B cell (primary cell): ENCODE data around the gene HMX3. TPM values are rescaled to one million over a fixed set of nuclear protein-coding genes. Genes with fewer than 3 reads are reported as not detected.
"Not testable (repeated sequence)": the region's sequence is repeated elsewhere in the genome, so short reads cannot be mapped to it uniquely, and the experiment has no call there.

ENCODE experiments used
- ATAC-seq: fragments of 200-7000 bp; cut with Tn5 transposase; one replicate; pipeline ENCODE4 v1.10.0; 2021; ENCODE audit warnings: low read depth, mild to moderate bottlenecking, moderate number of reproducible peaks, moderate library complexity
- CTCF ChIA-PET: fragments of 350-600 bp; sonication (Branson Sonifier 250); formaldehyde crosslinking; loops from one replicate; lab custom pipeline; 2021; ENCODE audit warnings: antibody characterized with exemption, inconsistent platforms; lab: Charles Lee
- POLR2A ChIA-PET: fragments of 350-600 bp; sonication (Branson Sonifier 250); formaldehyde crosslinking; loops from one replicate; lab custom pipeline; 2021; ENCODE audit warnings: antibody characterized with exemption; lab: Charles Lee
- DNase-seq: peaks from one replicate; pipeline ENCODE4 v3.0.0; 2013
- H2AFZ ChIP-seq: 2 replicates; pipeline ENCODE4 v1.6.1; 2012; ENCODE audit warnings: mild to moderate bottlenecking, low read depth, low read length; ENCODE audit not compliant: insufficient read depth, poor library complexity, severe bottlenecking
- H3K27ac ChIP-seq, 2 donors: 1 replicate in 1 of 2; 2 replicates in 1 of 2; pipeline ENCODE4 v1.5.1; 2012 to 2013; ENCODE audit warnings: low read length in 2 of 2, mild to moderate bottlenecking in 2 of 2, moderate library complexity in 1 of 2
- H3K27me3 ChIP-seq, 4 experiments: fragments of 200-600 bp in 1 of 4; sonication (generic) in 1 of 4; replicated peaks in 1 of 4; 1 replicate in 2 of 4; 2 replicates in 2 of 4; pipeline versions ENCODE4 v1.6.1 to v1.7.0; 2013 to 2016; ENCODE audit warnings: low read length in 3 of 4, mild to moderate bottlenecking in 2 of 4, mixed read lengths in 1 of 4, moderate library complexity in 1 of 4; ENCODE audit not compliant: insufficient read depth in 4 of 4, control insufficient read depth in 3 of 4; ENCODE audit errors: control extremely low read depth in 1 of 4
- H3K36me3 ChIP-seq, 2 experiments: replicated peaks in 1 of 2; 1 replicate in 1 of 2; 2 replicates in 1 of 2; pipeline versions ENCODE4 v1.6.1 to v1.7.1; 2013; ENCODE audit warnings: low read length in 1 of 2; ENCODE audit not compliant: insufficient read depth in 2 of 2, control insufficient read depth in 1 of 2; ENCODE audit errors: control extremely low read depth in 1 of 2, extremely low read depth in 1 of 2
- H3K4me1 ChIP-seq, 2 donors: fragments of 200-600 bp in 1 of 2; sonication (generic) in 1 of 2; 1 replicate in 1 of 2; 2 replicates in 1 of 2; pipeline versions ENCODE4 v1.5.1 to v1.6.1; 2013 to 2017; ENCODE audit warnings: low read length in 2 of 2; ENCODE audit not compliant: control insufficient read depth in 2 of 2, insufficient read depth in 2 of 2
- H3K4me2 ChIP-seq: replicated peaks from 2 replicates; pipeline ENCODE3; 2012; ENCODE audit warnings: mild to moderate bottlenecking, low read depth, low read length; ENCODE audit not compliant: poor library complexity, severe bottlenecking
- H3K4me3 ChIP-seq, 5 experiments: fragments of 200-600 bp in 1 of 5; sonication (generic) in 1 of 5; 1 replicate in 3 of 5; 2 replicates in 2 of 5; pipeline versions ENCODE4 v1.5.1 to v1.7.0; 2011 to 2016; ENCODE audit warnings: low read length in 4 of 5, mild to moderate bottlenecking in 4 of 5, low read depth in 2 of 5, control low read depth in 1 of 5, moderate library complexity in 1 of 5; ENCODE audit not compliant: insufficient read depth in 1 of 5; ENCODE audit errors: control extremely low read depth in 1 of 5, extremely low read depth in 1 of 5
- H3K79me2 ChIP-seq: fragments of 200-600 bp; sonication (generic); one replicate; pipeline ENCODE4 v1.6.0; 2016; ENCODE audit warnings: low read length; ENCODE audit not compliant: control insufficient read depth, insufficient read depth
- H3K9ac ChIP-seq: fragments of 200-600 bp; sonication (generic); 2 replicates; pipeline ENCODE4 v1.6.1; 2017; ENCODE audit warnings: mild to moderate bottlenecking, low read length, moderate library complexity
- H3K9me3 ChIP-seq, 3 donors: one replicate each; pipeline versions ENCODE4 v1.6.1 to v1.7.1; 2013; ENCODE audit warnings: low read length in 2 of 3; ENCODE audit not compliant: control insufficient read depth in 2 of 3, insufficient read depth in 1 of 3; ENCODE audit errors: control extremely low read depth in 1 of 3
- H4K20me1 ChIP-seq: 2 replicates; pipeline ENCODE4 v1.6.0; 2012; ENCODE audit warnings: mild to moderate bottlenecking, low read length; ENCODE audit not compliant: insufficient read depth, control insufficient read depth, poor library complexity, severe bottlenecking
- H3K27ac Mint-ChIP-seq: one replicate; pipeline ENCODE4 v1.8.0; 2021; ENCODE audit warnings: mixed read lengths
- H3K27me3 Mint-ChIP-seq: one replicate; pipeline ENCODE4 v1.8.0; 2021; ENCODE audit warnings: mixed read lengths
- H3K4me1 Mint-ChIP-seq: one replicate; pipeline ENCODE4 v1.8.0; 2021; ENCODE audit warnings: mixed read lengths
- H3K4me3 Mint-ChIP-seq: one replicate; pipeline ENCODE4 v1.8.0; 2021; ENCODE audit warnings: mixed read lengths
- H3K9me3 Mint-ChIP-seq: one replicate; pipeline ENCODE4 v1.8.0; 2022; ENCODE audit warnings: mixed read lengths; ENCODE audit not compliant: insufficient read depth
- EZH2 ChIP-seq: IDR thresholded peaks from 2 replicates; pipeline ENCODE4 v1.6.1; 2012; ENCODE audit warnings: borderline replicate concordance, low read depth, mild to moderate bottlenecking, moderate library complexity, low read length; ENCODE audit not compliant: insufficient read depth, poor library complexity, severe bottlenecking
- WGBS: methylation state at CpG from one replicate; pipeline ENCODE4 v1.1.5; 2013; ENCODE audit warnings: missing lambda C conversion rate; ENCODE audit not compliant: insufficient coverage; 5-methylcytosine and 5-hydroxymethylcytosine counted together
- intact Hi-C: fragments of 100-400 bp; cut with micrococcal nuclease; formaldehyde crosslinking; loops from one replicate; pipeline ENCODE4 v1.10.0; 2022
- polyA plus RNA-seq: library from polyadenylated mRNA; depleted of rRNA; stranded (reverse); fragments of >200 nt; gene quantifications from 2 replicates; pipeline ENCODE4 v1.2.3, GENCODE V29; 2012
- total RNA-seq, 2 donors: library from RNA; stranded (reverse); fragments of 120-200 nt in 1 of 2; gene quantifications; 1 replicate in 1 of 2; 2 replicates in 1 of 2; pipeline versions ENCODE4 v1.2.3 to v1.2.4, GENCODE V29; 2013 to 2022
- TF ChIP-seq, protein P1 (sequence below): fragments of 200-600 bp; IDR thresholded peaks from one replicate; pipeline ENCODE4 v1.8.0; 2022; ENCODE audit warnings: antibody characterized with exemption, mild to moderate bottlenecking

Gene HMX3
- total and polyA plus RNA-seq, 2 donors (not counting 1 experiment from before 2014, with no cell fraction given) = not detected

DNA sequence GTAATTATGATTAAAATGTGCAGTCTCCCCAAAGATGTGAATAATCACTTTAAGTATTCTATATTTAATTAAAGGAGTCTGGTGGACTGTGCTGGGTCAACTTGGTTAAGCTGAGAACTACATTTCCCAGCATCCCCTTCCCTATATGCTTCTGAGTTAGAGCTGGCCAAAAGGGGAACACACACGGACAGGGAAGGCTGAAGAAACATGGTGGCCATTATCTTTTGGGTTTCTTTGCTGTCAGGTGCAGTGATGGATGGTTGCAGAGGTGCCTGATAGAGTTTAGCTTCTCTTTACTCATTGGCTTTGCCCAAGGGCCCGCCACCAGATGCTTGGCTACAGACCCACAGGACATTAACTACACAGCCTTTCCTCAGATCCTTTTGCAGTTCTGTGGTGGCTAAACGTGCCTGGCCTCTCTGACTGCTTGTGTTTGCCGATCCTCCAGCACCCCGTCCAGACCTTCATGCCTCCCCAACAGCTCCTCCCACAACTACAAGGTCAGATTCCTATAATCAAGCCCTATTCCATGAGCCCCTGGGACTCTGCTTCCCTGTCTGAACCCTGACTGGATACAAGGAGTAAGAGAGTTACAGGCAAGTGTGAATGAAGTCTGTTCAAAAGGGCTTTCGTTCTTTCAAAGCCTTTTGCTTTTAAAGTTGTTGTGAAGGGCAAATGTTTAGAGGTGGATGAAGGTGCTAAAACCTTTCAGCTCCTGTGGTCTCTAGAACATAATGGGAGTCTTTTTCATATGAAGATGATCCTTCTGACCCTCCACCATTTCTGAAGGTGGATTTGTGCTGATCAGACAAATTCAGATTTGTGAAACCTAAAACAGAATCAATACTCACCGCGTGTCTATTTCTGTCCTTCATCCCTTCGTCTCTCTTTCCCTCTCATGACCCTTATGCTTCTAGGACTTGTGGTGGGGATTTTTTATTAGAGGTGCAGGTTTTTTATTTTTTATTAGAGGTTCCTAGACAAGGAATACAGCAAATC lies 39.9 kb downstream of the HMX3 start:
- Histone ChIP-seq H3K9ac (no peak overlapping the region), H3K4me3 (no peak overlapping the region), H3K9me3 (no peaks in the 10 kb centered on the region), H4K20me1 (peaks cover 6% of the 10 kb centered on the region), H3K27me3 (no peaks in the 10 kb centered on the region), H3K4me2 (no peak overlapping the region), H2AFZ (no peak overlapping the region), H3K27ac (no peak overlapping the region), H3K4me1 (no peaks in the 10 kb centered on the region), H3K79me2 (no peaks in the 10 kb centered on the region), H3K36me3 (peaks cover 0 to 13% of the 10 kb centered on the region in 2 experiments)
- intact Hi-C loops = no loop called here
- POLR2A ChIA-PET = no interaction called here
- Mint-ChIP-seq H3K4me3 (no peak overlapping the region), H3K27me3 (no peaks in the 10 kb centered on the region), H3K9me3 (no peaks in the 10 kb centered on the region), H3K27ac (no peak overlapping the region), H3K4me1 (no peaks in the 10 kb centered on the region)
- CTCF ChIA-PET = no interaction called here
- TF ChIP-seq EZH2 = no peak
- TF ChIP-seq, protein P1, sequence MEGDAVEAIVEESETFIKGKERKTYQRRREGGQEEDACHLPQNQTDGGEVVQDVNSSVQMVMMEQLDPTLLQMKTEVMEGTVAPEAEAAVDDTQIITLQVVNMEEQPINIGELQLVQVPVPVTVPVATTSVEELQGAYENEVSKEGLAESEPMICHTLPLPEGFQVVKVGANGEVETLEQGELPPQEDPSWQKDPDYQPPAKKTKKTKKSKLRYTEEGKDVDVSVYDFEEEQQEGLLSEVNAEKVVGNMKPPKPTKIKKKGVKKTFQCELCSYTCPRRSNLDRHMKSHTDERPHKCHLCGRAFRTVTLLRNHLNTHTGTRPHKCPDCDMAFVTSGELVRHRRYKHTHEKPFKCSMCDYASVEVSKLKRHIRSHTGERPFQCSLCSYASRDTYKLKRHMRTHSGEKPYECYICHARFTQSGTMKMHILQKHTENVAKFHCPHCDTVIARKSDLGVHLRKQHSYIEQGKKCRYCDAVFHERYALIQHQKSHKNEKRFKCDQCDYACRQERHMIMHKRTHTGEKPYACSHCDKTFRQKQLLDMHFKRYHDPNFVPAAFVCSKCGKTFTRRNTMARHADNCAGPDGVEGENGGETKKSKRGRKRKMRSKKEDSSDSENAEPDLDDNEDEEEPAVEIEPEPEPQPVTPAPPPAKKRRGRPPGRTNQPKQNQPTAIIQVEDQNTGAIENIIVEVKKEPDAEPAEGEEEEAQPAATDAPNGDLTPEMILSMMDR = no peak
- ATAC-seq = no peak
- DNase-seq = no peak
- 95% methylated on average over 5 of the region's 9 CpGs for WGBS

DNA sequence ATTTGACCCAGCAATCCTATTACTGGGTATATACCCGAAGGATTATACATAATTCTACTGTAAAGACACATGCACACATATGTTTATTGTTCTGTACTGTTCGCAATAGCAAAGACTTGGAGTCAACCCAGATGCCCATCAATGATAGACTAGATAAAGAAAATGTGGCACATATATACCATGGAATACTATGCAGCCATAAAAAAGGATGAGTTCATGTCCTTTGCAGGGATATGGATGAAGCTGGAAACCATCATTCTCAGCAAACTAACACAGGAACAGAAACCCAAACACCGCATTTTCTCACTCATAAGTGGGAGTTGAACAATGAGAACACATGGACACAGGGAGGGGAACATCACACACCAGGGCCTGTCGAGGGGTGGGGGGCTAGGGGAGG lies 42.6 kb downstream of the HMX3 start:
- H3K9me3 ChIP-seq, H3K4me3 ChIP-seq, POLR2A ChIA-PET, H3K79me2 ChIP-seq, H3K4me3 Mint-ChIP-seq, CTCF ChIA-PET, H3K4me1 ChIP-seq, H3K36me3 ChIP-seq, H3K9me3 Mint-ChIP-seq, ATAC-seq, H3K27ac ChIP-seq, DNase-seq, H3K27ac Mint-ChIP-seq, H4K20me1 ChIP-seq, intact Hi-C loops, H2AFZ ChIP-seq, H3K4me1 Mint-ChIP-seq, H3K27me3 Mint-ChIP-seq, H3K9ac ChIP-seq, H3K4me2 ChIP-seq, H3K27me3 ChIP-seq: not testable (repeated sequence)
- WGBS = no CpG with 5 or more reads among the region's 4 CpGs
